Fibroblast of the aortic adventitia (primary cell): ENCODE results near the gene CTNNA3. TPM values are rescaled to one million over a fixed set of nuclear protein-coding genes. Genes with fewer than 3 reads are reported as not detected.
"Not testable (repeated sequence)": the region's sequence is repeated elsewhere in the genome, so short reads cannot be mapped to it uniquely, and the experiment has no call there.

Source experiments
- DNase-seq: peaks from one replicate; pipeline ENCODE4 v3.0.0-alpha.2; 2010; ENCODE audit warnings: low read depth
- H3K4me3 ChIP-seq: 2 replicates; pipeline ENCODE4 v1.5.1; 2011; ENCODE audit warnings: low read depth, mild to moderate bottlenecking, control low read depth, low read length, moderate library complexity
- total RNA-seq: library from RNA; depleted of rRNA; stranded (reverse); fragments of >200 nt; gene quantifications from 2 replicates; pipeline ENCODE4 v1.2.3, GENCODE V29; 2012; ENCODE audit warnings: low replicate concordance
- TF ChIP-seq, protein P1 (sequence below): IDR thresholded peaks from 2 replicates; pipeline ENCODE4 v1.5.1; 2011; ENCODE audit warnings: mild to moderate bottlenecking, low read length, control low read depth, inconsistent platforms; ENCODE audit not compliant: insufficient read depth

Gene CTNNA3
- total RNA-seq, 1 donor: not detected

DNA sequence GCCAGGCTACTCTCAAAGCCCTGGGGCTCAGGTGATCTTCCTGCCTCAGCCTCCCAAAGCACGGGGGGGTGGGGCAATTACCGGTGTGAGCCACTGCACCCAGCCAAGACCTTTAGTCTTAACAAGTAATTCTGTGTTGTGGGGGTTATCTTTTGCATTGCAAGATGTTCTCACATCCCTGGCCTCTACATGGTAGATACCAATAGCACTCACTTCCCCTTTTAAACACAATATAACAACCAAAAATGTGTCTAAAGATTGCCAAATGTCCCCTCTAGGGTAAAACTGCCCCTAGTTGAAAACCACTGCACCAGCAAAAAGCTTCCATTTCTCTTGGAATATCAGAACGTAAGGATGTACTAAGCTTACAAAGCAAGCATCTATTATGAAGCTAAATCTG, 225.0 kb downstream of the CTNNA3 start:
- TF ChIP-seq, protein P1, sequence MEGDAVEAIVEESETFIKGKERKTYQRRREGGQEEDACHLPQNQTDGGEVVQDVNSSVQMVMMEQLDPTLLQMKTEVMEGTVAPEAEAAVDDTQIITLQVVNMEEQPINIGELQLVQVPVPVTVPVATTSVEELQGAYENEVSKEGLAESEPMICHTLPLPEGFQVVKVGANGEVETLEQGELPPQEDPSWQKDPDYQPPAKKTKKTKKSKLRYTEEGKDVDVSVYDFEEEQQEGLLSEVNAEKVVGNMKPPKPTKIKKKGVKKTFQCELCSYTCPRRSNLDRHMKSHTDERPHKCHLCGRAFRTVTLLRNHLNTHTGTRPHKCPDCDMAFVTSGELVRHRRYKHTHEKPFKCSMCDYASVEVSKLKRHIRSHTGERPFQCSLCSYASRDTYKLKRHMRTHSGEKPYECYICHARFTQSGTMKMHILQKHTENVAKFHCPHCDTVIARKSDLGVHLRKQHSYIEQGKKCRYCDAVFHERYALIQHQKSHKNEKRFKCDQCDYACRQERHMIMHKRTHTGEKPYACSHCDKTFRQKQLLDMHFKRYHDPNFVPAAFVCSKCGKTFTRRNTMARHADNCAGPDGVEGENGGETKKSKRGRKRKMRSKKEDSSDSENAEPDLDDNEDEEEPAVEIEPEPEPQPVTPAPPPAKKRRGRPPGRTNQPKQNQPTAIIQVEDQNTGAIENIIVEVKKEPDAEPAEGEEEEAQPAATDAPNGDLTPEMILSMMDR: no peak
- H3K4me3 ChIP-seq: no peak overlapping the region
- no peak for DNase-seq

DNA sequence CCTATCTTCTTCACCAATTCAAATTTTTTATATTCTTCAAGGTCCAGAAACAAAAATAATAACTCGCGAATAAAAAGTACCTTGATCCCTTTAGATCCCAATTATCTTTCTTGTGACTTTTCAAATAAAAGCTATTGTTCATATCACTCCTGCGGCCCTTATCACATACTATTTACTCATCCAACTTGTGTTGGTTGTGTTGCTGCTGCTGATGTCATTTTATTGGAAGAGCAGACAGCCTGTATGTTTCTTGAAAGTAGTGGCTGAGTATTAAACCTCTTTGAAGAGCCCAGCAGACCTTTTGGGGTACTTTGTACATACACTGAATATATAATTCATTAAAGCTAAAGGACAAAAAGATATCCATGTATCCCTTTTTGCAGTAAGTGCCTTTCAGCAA, 231.7 kb downstream of the CTNNA3 start:
- TF ChIP-seq, protein P1: no peak
- DNase-seq: no peak
- no peak overlapping the region for H3K4me3 ChIP-seq

DNA sequence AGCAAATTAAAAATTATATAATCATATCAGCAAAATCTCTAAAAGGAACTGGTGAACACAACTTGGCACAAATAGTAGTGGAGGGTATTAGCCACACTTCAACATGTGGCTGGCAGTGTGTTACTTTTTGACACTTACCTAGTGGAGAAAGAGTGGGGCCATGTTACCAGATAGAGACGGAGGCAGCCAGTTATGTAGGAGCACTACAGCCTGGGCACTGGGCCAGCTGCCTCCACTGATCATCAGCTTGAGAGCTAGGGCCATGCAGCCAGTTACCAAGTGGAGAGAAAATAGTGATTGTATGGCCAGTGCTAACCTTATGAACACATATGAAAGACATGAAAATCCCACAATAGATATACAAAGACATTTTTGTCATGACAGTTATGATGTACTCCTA, 243.1 kb downstream of the CTNNA3 start:
- TF ChIP-seq, protein P1: no peak
- DNase-seq: no peak
- no peak overlapping the region for H3K4me3 ChIP-seq

DNA sequence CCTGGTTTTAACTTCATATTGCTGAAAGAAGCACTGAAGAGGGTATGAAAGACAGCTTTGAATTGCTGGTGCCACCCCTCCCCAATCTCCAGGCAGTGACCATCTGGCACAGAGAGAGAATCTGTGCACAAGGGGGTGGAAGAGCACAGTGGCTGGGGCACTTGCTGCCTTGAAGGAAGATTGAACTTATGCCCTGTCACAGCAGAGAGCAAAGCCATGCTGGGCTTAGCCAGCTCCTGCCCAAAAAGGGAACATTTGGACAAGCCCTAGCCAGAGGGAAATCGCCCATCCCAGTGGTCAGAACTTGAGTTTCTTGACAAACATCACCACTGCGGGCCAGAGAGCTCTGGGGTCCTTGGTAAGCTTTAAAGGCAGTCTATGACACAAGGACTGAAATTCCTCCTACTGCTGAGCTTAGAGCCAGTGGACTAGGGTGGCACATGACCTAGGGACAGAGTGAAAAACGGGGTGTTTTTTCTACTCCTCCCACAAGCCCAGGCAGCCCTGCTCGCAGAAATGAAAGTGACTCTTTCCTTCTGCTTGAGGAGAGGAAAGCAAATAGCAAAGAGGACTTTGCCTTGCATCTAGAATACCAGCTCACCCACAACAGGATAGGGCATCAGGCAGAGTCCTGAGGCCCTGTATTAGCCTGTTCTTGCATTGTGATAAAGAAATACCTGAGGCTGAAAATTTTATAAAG, 257.2 kb downstream of the CTNNA3 start:
- no peak overlapping the region for H3K4me3 ChIP-seq
- TF ChIP-seq, protein P1: no peak
- DNase-seq: no peak

DNA sequence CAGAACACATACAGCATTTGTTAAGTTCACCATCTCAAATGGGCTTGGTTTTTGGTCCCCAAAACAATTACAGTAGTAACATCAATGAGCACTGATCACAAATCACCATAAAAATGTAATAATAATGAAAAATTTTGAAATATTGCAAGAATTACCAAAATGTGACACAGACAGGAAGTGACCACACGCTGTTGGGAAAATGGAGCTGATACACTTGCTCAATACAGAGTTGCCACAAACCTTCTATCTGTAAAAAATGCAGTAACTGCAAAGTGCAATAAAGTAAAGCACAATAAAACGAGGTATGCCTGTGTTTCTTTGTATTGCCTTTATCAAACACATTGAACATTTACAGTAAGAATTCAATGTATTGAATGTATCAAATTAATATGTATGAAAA, 262.7 kb downstream of the CTNNA3 start:
- DNase-seq: no peak
- TF ChIP-seq, protein P1: no peak
- no peak overlapping the region for H3K4me3 ChIP-seq

DNA sequence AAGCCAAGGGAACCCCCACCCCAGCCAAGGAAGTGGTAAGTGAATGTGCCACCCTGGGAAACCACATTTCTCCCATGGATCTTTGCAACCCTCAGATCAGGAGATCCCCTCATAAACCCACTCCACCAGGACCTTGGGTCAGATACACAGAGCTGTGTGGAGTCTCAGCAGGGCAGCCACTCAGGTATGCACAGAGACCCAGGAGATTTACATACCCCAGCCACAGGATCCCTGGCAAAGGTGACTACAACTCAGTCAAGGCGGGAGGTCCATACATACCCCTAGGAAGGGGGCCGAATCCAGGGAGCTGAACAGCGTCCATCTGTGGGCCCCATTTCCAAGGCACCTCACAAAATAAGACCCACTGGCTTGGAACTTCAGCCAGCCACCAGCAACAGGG, 293.4 kb downstream of the CTNNA3 start:
- no peak for DNase-seq
- TF ChIP-seq, protein P1: no peak
- no peak overlapping the region for H3K4me3 ChIP-seq

DNA sequence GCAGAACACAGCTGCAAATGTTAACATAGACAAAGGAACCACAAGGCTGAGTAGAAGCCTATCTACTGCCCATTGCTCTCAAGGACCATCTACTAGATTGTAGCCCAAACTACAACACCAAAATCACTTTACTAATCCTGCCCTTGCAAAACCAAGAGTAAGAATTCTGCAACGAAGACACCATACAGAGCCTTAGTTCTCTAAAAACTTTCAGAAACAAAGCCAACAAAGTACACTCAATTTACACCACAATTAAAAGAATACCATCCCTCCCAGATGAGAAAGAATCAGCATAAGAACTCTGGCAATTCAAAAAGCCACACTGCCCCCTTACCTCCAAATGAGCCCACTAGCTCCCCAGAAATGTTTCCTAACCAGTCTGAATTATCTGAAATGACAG, 294.3 kb downstream of the CTNNA3 start:
- TF ChIP-seq, protein P1: no peak
- DNase-seq: no peak
- H3K4me3 ChIP-seq: no peak overlapping the region

DNA sequence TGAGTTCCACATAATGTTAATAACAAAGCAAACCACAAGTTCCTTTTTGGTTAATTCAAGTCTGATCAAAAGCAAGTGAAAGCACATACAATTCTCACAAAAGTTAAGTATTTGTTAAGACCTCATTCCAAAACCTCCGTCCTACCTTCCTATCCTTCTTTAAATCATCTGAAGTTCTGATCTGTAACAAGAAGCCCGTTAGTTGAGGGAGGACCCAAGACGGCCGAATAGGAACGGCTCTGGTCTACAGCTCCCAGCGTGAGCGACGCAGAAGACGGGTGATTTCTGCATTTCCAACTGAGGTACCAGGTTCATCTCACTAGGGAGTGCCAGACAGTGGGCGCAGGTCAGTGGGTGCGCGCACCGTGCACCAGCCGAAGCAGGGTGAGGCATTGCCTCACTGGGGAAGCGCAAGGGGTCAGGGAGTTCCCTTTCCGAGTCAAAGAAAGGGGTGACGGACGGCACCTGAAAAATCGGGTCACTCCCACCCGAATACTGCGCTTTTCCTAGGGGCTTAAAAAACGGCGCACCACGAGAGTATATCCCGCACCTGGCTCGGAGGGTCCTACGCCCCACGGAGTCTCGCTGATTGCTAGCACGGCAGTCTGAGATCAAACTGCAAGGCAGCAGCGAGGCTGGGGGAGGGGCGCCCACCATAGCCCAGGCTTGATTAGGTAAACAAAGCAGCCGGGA, 309.0 kb downstream of the CTNNA3 start:
- not testable (repeated sequence) for DNase-seq, H3K4me3 ChIP-seq
